T1000 (cell line): Measurements from ENCODE around the gene SYNGAP1.

Experiments
- DNase-seq: peaks from one replicate; lab custom pipeline; 2025; ENCODE audit warnings: mixed read lengths; lab: John Stamatoyannopoulos, UW

SYNGAP1 gene

GRCh38 chr6:33439956-33440648 lies 20.2 kb downstream of the SYNGAP1 start:
- no peak for DNase-seq

- DNase-seq = no peak
Observed at GRCh38 chr6:33440649-33441309, 20.9 kb downstream of the SYNGAP1 start.

- no peak for DNase-seq
Observed at GRCh38 chr6:33441457-33441856, 21.6 kb downstream of the SYNGAP1 start.

GRCh38 chr6:33442283-33442682 lies 22.4 kb downstream of the SYNGAP1 start:
- no peak for DNase-seq

- no peak for DNase-seq
Observed at GRCh38 chr6:33443025-33443424, 23.2 kb downstream of the SYNGAP1 start.

DNA sequence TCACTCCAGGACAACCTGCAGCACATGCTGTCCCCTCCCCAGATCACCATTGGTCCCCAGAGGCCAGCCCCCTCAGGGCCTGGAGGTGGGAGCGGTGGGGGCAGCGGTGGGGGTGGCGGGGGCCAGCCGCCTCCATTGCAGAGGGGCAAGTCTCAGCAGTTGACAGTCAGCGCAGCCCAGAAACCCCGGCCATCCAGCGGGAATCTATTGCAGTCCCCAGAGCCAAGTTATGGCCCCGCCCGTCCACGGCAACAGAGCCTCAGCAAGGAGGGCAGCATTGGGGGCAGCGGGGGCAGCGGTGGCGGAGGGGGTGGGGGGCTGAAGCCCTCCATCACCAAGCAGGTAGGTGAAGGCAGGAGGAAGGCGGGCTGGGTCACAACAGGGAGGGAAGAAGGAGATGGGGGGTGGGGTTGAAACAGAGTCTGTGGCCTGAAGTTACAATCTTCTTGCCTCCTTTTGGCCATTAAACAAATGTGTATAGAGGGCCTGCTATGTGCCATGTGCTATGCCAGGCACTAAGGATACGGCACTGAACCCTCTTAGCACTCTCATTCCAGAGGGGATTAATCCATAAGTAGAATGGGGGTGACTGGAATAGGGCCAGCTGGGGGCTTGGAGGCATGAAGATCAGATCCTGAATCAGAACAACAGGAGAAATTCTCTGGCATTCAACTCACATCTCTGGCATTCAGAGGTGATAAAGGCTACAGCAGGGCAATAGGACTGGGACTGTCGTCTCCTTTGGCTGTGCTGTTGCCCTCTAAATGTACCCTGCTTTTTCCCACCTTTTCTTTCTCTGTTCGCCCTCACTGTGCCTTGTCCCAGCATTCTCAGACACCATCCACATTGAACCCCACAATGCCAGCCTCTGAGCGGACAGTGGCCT lies 24.0 kb downstream of the SYNGAP1 start:
- DNase-seq = no peak

DNA sequence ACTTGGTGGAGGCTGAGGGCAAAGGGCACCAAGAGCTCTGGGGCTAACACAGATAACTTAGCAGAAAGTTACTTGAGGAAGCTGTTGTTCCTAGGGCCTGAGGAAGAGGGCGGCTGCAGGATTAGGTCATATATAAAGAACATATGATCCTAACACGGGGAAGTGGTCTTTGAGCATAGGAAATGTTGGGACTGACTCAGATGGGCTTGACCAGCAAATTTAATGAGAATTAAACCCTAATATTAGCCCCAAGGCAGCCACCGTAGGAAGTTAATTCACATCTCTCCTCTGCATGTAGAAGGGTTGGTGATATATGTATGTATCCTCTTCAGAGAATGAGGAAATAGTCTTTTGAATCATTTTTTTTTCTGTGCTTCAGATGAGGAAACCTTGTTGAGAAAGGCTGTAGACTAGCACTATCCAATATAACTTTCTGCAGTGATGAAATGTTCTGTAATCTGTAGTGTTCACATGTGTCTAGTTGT lies 25.3 kb downstream of the SYNGAP1 start:
- DNase-seq = no peak

GRCh38 chr6:33446356-33446755 lies 26.5 kb downstream of the SYNGAP1 start:
- no peak for DNase-seq

- no peak for DNase-seq
Observed at GRCh38 chr6:33450434-33450833, 30.6 kb downstream of the SYNGAP1 start.

GRCh38 chr6:33451606-33452005 lies 31.7 kb downstream of the SYNGAP1 start:
- DNase-seq = no peak

DNA sequence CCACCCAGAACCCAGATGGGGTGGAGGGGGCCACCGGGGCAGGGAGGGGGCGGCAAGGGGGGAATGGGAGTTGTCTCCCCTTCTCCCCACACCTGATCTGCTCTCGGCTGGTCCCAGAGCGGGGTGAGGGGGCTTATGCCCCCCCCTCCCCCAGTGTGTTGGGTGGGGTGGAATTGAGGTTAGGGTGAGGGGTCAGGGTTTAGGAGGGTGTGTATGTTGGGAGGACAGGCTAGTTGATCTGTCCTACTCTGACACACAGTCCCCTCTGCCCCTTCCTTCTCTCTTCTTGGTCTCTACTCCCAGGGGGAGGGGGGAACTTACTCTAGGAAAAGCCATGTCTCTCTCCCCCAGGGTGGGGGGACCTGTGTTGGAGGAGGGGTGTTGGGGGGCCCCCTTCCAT lies 32.6 kb downstream of the SYNGAP1 start:
- DNase-seq = no peak

DNA sequence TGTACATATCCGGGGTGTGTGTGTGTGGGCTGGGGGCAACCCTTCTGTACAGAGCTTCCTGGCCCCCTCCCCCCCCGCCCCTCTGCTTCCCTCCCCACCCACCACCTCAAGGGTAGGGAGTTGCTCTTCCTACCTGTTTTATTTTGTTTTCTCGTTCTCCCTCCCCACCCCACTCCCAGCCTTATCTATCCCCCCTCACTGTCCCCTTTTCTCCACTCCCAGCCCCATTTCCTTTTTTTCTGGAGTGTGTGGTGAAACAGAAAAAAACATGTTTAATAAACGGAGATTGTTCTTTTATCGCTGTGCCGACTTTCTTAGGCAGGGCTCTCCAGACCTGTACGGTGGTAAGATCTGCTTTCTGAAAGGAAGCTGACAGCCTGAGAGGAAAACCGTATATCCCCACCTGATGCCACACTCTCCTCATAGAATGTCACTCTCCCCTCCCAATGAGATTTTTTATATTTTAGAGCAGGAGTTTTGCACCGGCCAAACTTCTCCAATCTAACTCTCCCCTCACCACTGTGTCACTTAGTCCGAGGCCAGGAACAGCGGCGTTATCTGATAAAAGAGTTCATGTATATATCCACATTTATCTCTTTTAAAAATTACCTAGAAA lies 33.6 kb downstream of the SYNGAP1 start:
- no peak for DNase-seq

DNA sequence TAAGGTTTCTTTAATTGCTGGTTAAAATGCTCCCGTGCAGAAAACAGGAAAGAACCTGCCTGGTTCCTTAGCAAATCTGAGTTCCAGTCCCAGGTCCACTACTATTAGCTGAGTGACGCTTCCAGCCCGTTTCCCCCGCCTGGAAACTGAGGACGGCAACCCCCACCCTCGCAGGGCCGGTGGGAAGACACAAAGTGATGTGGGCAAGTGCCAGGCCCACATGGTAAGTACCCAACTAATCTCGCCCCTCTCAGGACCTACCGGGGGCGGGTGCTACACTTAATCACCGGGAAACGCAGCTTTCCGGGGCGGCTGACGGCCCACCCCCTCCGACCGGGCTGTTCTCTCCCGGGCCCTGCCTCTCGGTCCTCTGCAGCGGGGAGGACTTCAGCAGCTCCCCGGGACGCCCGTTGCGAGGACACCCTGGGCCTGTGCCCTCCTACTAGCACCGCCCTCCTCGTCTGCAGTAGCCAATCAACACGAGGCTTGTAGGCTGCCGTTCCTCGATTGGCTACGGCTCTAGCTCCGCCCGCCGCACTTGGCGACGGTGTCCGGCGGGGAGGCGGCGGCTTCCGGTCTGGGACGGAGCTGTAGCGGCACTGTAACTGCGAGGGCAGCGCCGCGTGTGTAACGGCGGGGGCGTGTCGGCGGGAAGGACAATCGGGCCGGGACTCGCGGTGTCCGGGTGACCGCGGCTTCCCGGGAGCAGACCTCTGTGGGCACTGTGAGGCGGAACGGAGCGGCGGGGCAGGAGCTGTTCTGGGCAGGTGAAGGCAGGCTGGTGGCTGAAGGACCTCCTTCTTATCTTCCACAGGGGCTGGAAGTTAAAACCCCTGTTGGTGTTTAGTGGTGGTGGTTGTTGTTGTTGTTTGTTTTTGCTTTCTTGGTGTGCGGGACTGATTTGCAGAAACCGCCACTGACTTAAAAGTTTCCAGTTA lies 34.4 kb downstream of the SYNGAP1 start, which contains the start of gene ZBTB9:
Gene ZBTB9 (plus strand): TSS at position 568 of the 938 bp plus-strand sequence. CDS start 525 bp downstream, outside the sequence.
- DNase-seq = peak; percentile 90

- no peak for DNase-seq
Observed at GRCh38 chr6:33455051-33455450, 35.2 kb downstream of the SYNGAP1 start.

DNA sequence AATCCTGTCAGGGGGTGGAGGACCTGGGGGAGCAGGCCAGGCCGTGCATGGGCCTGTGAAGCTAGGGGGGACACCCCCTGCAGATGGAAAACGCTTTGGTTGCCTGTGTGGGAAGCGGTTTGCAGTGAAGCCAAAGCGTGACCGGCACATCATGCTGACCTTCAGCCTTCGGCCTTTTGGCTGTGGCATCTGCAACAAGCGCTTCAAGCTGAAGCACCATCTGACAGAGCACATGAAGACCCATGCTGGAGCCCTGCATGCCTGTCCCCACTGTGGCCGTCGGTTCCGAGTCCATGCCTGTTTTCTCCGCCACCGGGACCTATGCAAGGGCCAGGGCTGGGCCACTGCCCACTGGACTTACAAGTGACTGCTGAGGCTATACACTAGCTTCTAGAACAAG lies 36.3 kb downstream of the SYNGAP1 start:
- DNase-seq = no peak

- DNase-seq = no peak
Observed at GRCh38 chr6:33458676-33459075, 38.8 kb downstream of the SYNGAP1 start.

DNA sequence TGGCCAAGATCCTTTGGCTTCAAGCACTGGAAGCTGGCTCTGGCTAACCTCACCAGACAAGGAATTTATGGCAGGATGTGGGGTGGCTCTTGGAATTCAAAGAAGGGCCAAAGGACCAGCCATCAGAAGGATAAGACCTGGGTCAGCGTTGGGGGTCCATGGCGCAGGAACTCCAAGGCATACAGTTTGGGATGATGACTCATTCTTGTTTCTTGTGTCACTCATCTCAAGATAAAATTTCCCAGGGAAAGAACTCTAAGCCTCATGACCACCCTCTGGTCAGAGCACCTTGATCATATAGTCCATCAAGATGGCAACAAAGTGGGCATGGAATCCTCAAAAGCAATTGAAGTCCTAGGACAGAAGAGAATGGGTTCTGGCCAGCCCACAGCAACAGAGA lies 39.4 kb downstream of the SYNGAP1 start:
- DNase-seq = no peak

DNA sequence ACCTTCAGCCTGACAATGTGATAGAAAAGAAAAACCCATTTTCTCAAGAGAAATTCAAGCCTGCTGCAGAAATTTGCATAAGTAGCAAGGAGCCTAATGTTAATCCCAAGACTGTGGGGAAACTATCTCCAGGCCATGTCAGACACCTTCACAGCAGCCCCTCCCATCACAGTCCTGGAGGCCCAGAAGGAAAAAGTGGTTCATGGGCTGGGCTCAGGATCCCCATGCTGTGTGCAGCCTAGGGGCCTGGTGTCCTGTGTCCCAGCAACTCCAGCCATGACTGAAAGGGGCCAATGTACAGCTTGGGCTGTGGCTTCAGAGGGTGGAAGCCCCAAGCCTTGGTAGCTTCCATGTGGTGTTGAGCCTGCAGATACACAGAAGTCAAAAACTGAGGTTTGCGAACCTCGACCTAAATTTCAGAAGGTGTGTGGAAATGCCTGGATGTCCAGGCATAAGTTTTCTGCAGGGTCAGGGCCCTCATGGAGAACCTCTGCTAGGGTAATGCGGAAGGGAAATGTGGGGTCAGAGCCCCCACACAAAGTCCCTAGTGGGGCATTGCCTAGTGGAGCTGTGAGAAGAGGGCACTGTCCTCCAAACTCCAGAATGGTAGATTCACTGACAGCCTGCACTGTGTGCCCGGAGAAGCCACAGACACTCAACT lies 46.3 kb downstream of the SYNGAP1 start:
- DNase-seq = no peak

DNA sequence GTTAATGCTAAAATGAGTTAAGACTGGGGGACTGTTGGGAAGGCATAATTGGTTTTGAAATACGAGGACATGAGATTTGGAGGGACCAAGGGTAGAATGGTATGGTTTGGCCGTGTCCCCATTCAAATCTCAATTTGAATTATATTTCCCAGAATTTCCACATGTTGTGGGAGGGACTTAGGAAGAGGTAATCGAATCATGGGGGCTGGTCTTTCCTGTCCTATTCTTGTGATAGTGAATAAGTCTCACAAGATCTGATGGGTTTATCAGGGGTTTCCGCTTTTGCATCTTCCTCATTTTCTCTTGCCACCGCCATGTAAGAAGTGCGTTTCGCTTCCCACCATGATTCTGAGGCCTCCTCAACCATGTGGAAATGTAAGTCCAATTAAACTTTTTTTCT lies 47.2 kb downstream of the SYNGAP1 start:
- no peak for DNase-seq

DNA sequence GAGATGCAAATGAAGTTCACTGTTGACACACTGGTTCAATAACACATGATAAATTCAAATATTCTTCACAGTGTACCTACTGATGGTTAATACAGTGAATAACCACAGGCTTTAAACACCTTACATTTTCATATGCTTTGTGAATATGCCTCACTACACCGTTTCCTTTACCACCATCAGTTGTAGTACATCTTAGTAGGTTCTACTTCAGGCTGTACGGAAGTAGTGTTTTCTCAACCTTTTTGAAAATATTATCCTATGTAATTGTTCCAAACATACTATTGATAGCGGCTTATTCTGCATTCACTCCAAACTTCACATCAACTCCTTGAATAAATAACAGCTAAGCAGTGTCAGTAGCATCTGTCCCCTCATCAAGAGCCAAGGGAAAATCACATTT lies 49.8 kb downstream of the SYNGAP1 start:
- DNase-seq = no peak
